Epithelial cell of prostate (primary cell): ENCODE results near the gene PCGF1.
A peak's percentile ranks its signal among the peaks of the same experiment; 100 is the strongest.

Experiments
- DNase-seq: peaks from one replicate; pipeline ENCODE4 v3.0.0-alpha.2; 2011; ENCODE audit warnings: low read depth, low spot score
- H3K27ac ChIP-seq: fragments of 450-650 bp; 2 replicates; pipeline ENCODE4 v1.5.1; 2017; ENCODE audit warnings: mild to moderate bottlenecking

PCGF1 gene

GRCh38 chr2:74457129-74457548, 50.4 kb downstream of the PCGF1 start:
- no peak for DNase-seq
- peak overlapping the region; percentile 92 for H3K27ac ChIP-seq
